GM21529 (cell line): ENCODE data around the gene EFCAB5.

Experiments
- ATAC-seq: cut with Tn5 transposase; IDR thresholded peaks from one replicate; pipeline ENCODE4 v1.9.1; 2021; ENCODE audit not compliant: unreplicated experiment

EFCAB5 gene

GRCh38 chr17:30148376-30148775 lies 206.9 kb downstream of the EFCAB5 start:
- ATAC-seq = no peak

GRCh38 chr17:30151471-30151870 lies 210.0 kb downstream of the EFCAB5 start:
- no peak for ATAC-seq

GRCh38 chr17:30153463-30153862 lies 212.0 kb downstream of the EFCAB5 start:
- no peak for ATAC-seq

GRCh38 chr17:30155389-30155788 lies 214.0 kb downstream of the EFCAB5 start:
- no peak for ATAC-seq
